Neural cell (in vitro differentiated cells): ENCODE results near the gene CCN5. TPM values are rescaled to one million over a fixed set of nuclear protein-coding genes. Genes with fewer than 3 reads are reported as not detected.

Experiments used
- H2AFZ ChIP-seq: fragments of 200-600, 300-800 bp; sonication (generic), shearing (Covaris generic); 2 replicates; pipeline ENCODE4 v1.6.0; 2014; ENCODE audit warnings: low read depth, mild to moderate bottlenecking, antibody characterized with exemption, low read length, moderate library complexity
- H3F3A ChIP-seq: fragments of 200-600 bp; shearing (Covaris generic); 2 replicates; pipeline ENCODE4 v1.6.1; 2016; ENCODE audit warnings: mild to moderate bottlenecking, moderate library complexity, mixed read lengths, antibody characterized with exemption, low read length; ENCODE audit not compliant: insufficient read depth, poor library complexity, severe bottlenecking
- H3K27ac ChIP-seq: fragments of 200-600, 300-800 bp; sonication (generic), shearing (Covaris generic); 2 replicates; pipeline ENCODE4 v1.5.1; 2014; ENCODE audit warnings: mild to moderate bottlenecking, low read length, moderate library complexity
- H3K27me3 ChIP-seq: fragments of 300-800, 200-600 bp; sonication (generic), shearing (Covaris generic); 2 replicates; pipeline ENCODE4 v1.6.0; 2014; ENCODE audit warnings: mild to moderate bottlenecking, low read depth, low read length, moderate library complexity; ENCODE audit not compliant: insufficient read depth
- H3K36me3 ChIP-seq: fragments of 300-800, 200-600 bp; sonication (generic), shearing (Covaris generic); 2 replicates; pipeline ENCODE4 v1.5.1; 2014; ENCODE audit warnings: mild to moderate bottlenecking, antibody characterized with exemption, low read length, moderate library complexity; ENCODE audit not compliant: insufficient read depth
- H3K4me2 ChIP-seq: fragments of 300-800, 200-600 bp; sonication (generic), shearing (Covaris generic); 2 replicates; pipeline ENCODE4 v1.6.0; 2014; ENCODE audit warnings: mild to moderate bottlenecking, low read length
- H3K4me3 ChIP-seq: fragments of 300-800, 200-600 bp; sonication (generic), shearing (Covaris generic); 2 replicates; pipeline ENCODE4 v1.5.1; 2014; ENCODE audit warnings: mild to moderate bottlenecking, low read length, moderate library complexity
- H3K79me2 ChIP-seq: fragments of 200-600 bp; shearing (Covaris generic); replicated peaks from 2 replicates; pipeline ENCODE4 v1.6.0; 2014; ENCODE audit warnings: mild to moderate bottlenecking, low read length, moderate library complexity; ENCODE audit not compliant: insufficient read depth
- H3K9ac ChIP-seq: fragments of 300-800, 200-600 bp; sonication (generic), shearing (Covaris generic); 2 replicates; pipeline ENCODE4 v1.6.1; 2016; ENCODE audit warnings: mild to moderate bottlenecking, low read length, mixed read lengths
- H3K9me2 ChIP-seq: fragments of 200-600 bp; shearing (Covaris generic); 2 replicates; pipeline ENCODE4 v1.6.1; 2016; ENCODE audit warnings: mild to moderate bottlenecking, low read length, mixed read lengths; ENCODE audit not compliant: insufficient read depth
- H3K9me3 ChIP-seq: fragments of 200-600, 300-800 bp; sonication (generic), shearing (Covaris generic); 2 replicates; pipeline ENCODE4 v1.6.1; 2016; ENCODE audit warnings: mild to moderate bottlenecking, mixed run types, low read length, moderate library complexity, mixed read lengths
- H4K20me1 ChIP-seq: fragments of 200-600 bp; shearing (Covaris generic); 2 replicates; pipeline ENCODE4 v1.6.1; 2016; ENCODE audit warnings: mild to moderate bottlenecking, mixed run types; ENCODE audit not compliant: insufficient read depth
- CTCF ChIP-seq: fragments of 450-650 bp; IDR thresholded peaks from 2 replicates; pipeline ENCODE4 v1.5.1; 2014; ENCODE audit warnings: antibody characterized with exemption, mild to moderate bottlenecking, moderate library complexity; ENCODE audit not compliant: poor library complexity, severe bottlenecking
- EP300 ChIP-seq: fragments of 450-650 bp; conservative IDR thresholded peaks from 2 replicates; pipeline ENCODE4 v1.6.1; 2014; ENCODE audit warnings: antibody characterized with exemption, mild to moderate bottlenecking, moderate library complexity; ENCODE audit not compliant: poor library complexity, severe bottlenecking
- EZH2 ChIP-seq: fragments of 200-600, 300-800 bp; shearing (Covaris generic), sonication (generic); IDR thresholded peaks from 2 replicates; pipeline ENCODE4 v1.6.1; 2014; ENCODE audit warnings: antibody characterized with exemption, low read length, borderline replicate concordance, mild to moderate bottlenecking; ENCODE audit not compliant: insufficient read depth, poor library complexity, severe bottlenecking
- POLR2AphosphoS5 ChIP-seq: IDR thresholded peaks from 2 replicates; pipeline ENCODE4 v1.6.1; 2012
- RAD21 ChIP-seq: fragments of 450-650 bp; conservative IDR thresholded peaks from 2 replicates; pipeline ENCODE4 v1.6.1; 2014; ENCODE audit warnings: antibody characterized with exemption, mild to moderate bottlenecking, moderate library complexity
- REST ChIP-seq: IDR thresholded peaks from 2 replicates; pipeline ENCODE4 v1.6.1; 2012; ENCODE audit warnings: borderline replicate concordance
- SMC3 ChIP-seq: fragments of 450-650 bp; conservative IDR thresholded peaks from 2 replicates; pipeline ENCODE4 v1.6.1; 2014; ENCODE audit warnings: antibody characterized with exemption, mild to moderate bottlenecking, moderate library complexity; ENCODE audit not compliant: poor library complexity
- TAF1 ChIP-seq: IDR thresholded peaks from 2 replicates; pipeline ENCODE4 v1.6.1; 2012; ENCODE audit warnings: low read depth
- polyA plus RNA-seq: library from polyadenylated mRNA; depleted of rRNA; stranded (reverse); fragments of >200 nt; gene quantifications from 2 replicates; pipeline ENCODE4 v1.2.3, GENCODE V29; 2014

The CCN5 gene
- polyA plus RNA-seq, 1 donor from 2014 or later, result not detected

- Histone ChIP-seq H3K9ac (no peak overlapping the region), H3K9me3 (no peaks in the 10 kb centered on the region), H3K4me3 (no peak overlapping the region), H4K20me1 (no peaks in the 10 kb centered on the region), H3K79me2 (no peaks in the 10 kb centered on the region), H3K4me2 (no peak overlapping the region), H3K27me3 (peaks cover 24% of the 10 kb centered on the region), H3K36me3 (no peaks in the 10 kb centered on the region), H2AFZ (no peak overlapping the region), H3K27ac (no peak overlapping the region), H3K9me2 (no peaks in the 10 kb centered on the region), H3F3A (peaks cover 3% of the 10 kb centered on the region)
- TF ChIP-seq CTCF (no peak), SMC3 (no peak), EP300 (no peak), TAF1 (no peak), POLR2AphosphoS5 (no peak), EZH2 (no peak), RAD21 (no peak), REST (no peak)
Measured at GRCh38 chr20:44742304-44743079, 27.3 kb downstream of the CCN5 start.

- peaks cover 3% of the 10 kb centered on the region for H3F3A ChIP-seq
- H3K27ac ChIP-seq, result no peak overlapping the region
- no peaks in the 10 kb centered on the region for H4K20me1 ChIP-seq
- no peak overlapping the region for H3K4me3 ChIP-seq
- peaks cover 24% of the 10 kb centered on the region for H3K27me3 ChIP-seq
- H3K4me2 ChIP-seq, result no peak overlapping the region
- no peaks in the 10 kb centered on the region for H3K36me3 ChIP-seq
- no peaks in the 10 kb centered on the region for H3K79me2 ChIP-seq
- TF ChIP-seq EP300 (no peak), RAD21 (no peak), POLR2AphosphoS5 (no peak)
- no peak overlapping the region for H3K9ac ChIP-seq
- H3K9me2 ChIP-seq, result no peaks in the 10 kb centered on the region
- H2AFZ ChIP-seq, result no peak overlapping the region
- no peaks in the 10 kb centered on the region for H3K9me3 ChIP-seq
Measured at GRCh38 chr20:44743080-44743701, 28.0 kb downstream of the CCN5 start.
